Measurements from ENCODE around the gene TRPM5.

The TRPM5 gene

GRCh38 chr11:2432171-2432621, 12.1 kb downstream of the TRPM5 start:
- in situ Hi-C loops (cut with MboI; ENCODE audit: low pct_unique_long_range_greater_than_20kb, low sequenced_read_pairs, unreplicated experiment) = no loop called here
- TF ChIP-seq CTCF (IDR thresholded peaks at IDR 0.05; ENCODE audit: extremely low read depth, insufficient read depth, missing control alignments) = no peak
- no peak for DNase-seq (ENCODE audit: low spot score)

GRCh38 chr11:2431395-2431794, 12.9 kb downstream of the TRPM5 start:
- in situ Hi-C loops (cut with MboI; ENCODE audit: low pct_unique_long_range_greater_than_20kb, low sequenced_read_pairs, unreplicated experiment) = no loop called here
- no peak for DNase-seq (ENCODE audit: low spot score)
- TF ChIP-seq CTCF (IDR thresholded peaks at IDR 0.05; ENCODE audit: extremely low read depth, insufficient read depth, missing control alignments) = no peak

- DNase-seq (ENCODE audit: low spot score) = peak; percentile 85
Observed at GRCh38 chr11:2428322-2428795, 16.0 kb downstream of the TRPM5 start.

GRCh38 chr11:2427721-2428321, 16.5 kb downstream of the TRPM5 start:
- TF ChIP-seq CTCF (IDR thresholded peaks at IDR 0.05; ENCODE audit: extremely low read depth, insufficient read depth, missing control alignments) = no peak
- no peak for DNase-seq (ENCODE audit: low spot score)
- in situ Hi-C loops (cut with MboI; ENCODE audit: low pct_unique_long_range_greater_than_20kb, low sequenced_read_pairs, unreplicated experiment) = loop anchor here (5.0 to 10.0 kb wide), 2 partner anchors 104 to 467 kb away; no protein-coding TSS in a partner anchor

More at GRCh38 chr11:2428322-2428795, 16.0 kb downstream of the TRPM5 start:
- TF ChIP-seq CTCF (IDR thresholded peaks at IDR 0.05; ENCODE audit: extremely low read depth, insufficient read depth, missing control alignments) = peak; percentile 90
- in situ Hi-C loops (cut with MboI; ENCODE audit: low pct_unique_long_range_greater_than_20kb, low sequenced_read_pairs, unreplicated experiment) = loop anchor here (5.0 to 10.0 kb wide), 2 partner anchors 104 to 466 kb away; no protein-coding TSS in a partner anchor

GRCh38 chr11:2426826-2427521, 17.3 kb downstream of the TRPM5 start:
- in situ Hi-C loops (cut with MboI; ENCODE audit: low pct_unique_long_range_greater_than_20kb, low sequenced_read_pairs, unreplicated experiment) = loop anchor here (5.0 to 10.0 kb wide), 2 partner anchors 105 to 468 kb away; no protein-coding TSS in a partner anchor
- no peak for TF ChIP-seq CTCF (IDR thresholded peaks at IDR 0.05; ENCODE audit: extremely low read depth, insufficient read depth, missing control alignments)
- no peak for DNase-seq (ENCODE audit: low spot score)

GRCh38 chr11:2426221-2426620, 18.1 kb downstream of the TRPM5 start:
- TF ChIP-seq CTCF (IDR thresholded peaks at IDR 0.05; ENCODE audit: extremely low read depth, insufficient read depth, missing control alignments) = no peak
- in situ Hi-C loops (cut with MboI; ENCODE audit: low pct_unique_long_range_greater_than_20kb, low sequenced_read_pairs, unreplicated experiment) = loop anchor here (5.0 to 10.0 kb wide), 2 partner anchors 106 to 469 kb away; no protein-coding TSS in a partner anchor
- DNase-seq (ENCODE audit: low spot score) = no peak

All from GM13977 (cell line).